NB4 (cell line): ENCODE measurements around the gene EEF1A2.

Source experiments
- CTCF ChIP-seq: IDR thresholded peaks from one replicate; pipeline ENCODE4 v1.5.1; 2012; ENCODE audit warnings: low read depth, low read length
- POLR2A ChIP-seq: IDR thresholded peaks from 2 replicates; pipeline ENCODE4 v1.6.1; 2011; ENCODE audit warnings: mild to moderate bottlenecking; ENCODE audit not compliant: insufficient read length; ENCODE audit errors: extremely low read depth

GRCh38 chr20:63443606-63444395, 55.1 kb downstream of the EEF1A2 start:
- TF ChIP-seq CTCF (no peak), POLR2A (no peak)
